H1 (cell line): ENCODE results near the gene CELSR1. TPM values are rescaled to one million over a fixed set of nuclear protein-coding genes. Genes with fewer than 3 reads are reported as not detected.

Experiments used
- CBX5 ChIP-seq: fragments of 300-800, 300-1000 bp; sonication (generic); IDR thresholded peaks from 2 replicates; pipeline ENCODE4 v1.7.1; 2016; ENCODE audit warnings: antibody characterized with exemption, low read length, low read depth
- EP300 ChIP-seq, 2 experiments: IDR thresholded peaks; 1 replicate in 1 of 2; 2 replicates in 1 of 2; pipeline ENCODE4 v1.6.1; 2011 to 2012; ENCODE audit warnings: low read depth in 2 of 2, low read length in 2 of 2, mild to moderate bottlenecking in 2 of 2, borderline replicate concordance in 1 of 2, inconsistent platforms in 1 of 2, moderate library complexity in 1 of 2
- TAF7 ChIP-seq: optimal IDR thresholded peaks from 2 replicates; pipeline ENCODE3; 2011; ENCODE audit warnings: low read depth, mild to moderate bottlenecking, inconsistent platforms, low read length, moderate library complexity, borderline replicate concordance
- polyA plus RNA-seq, 7 experiments: library from polyadenylated mRNA; depleted of rRNA in 3 of 7; stranded (reverse) in 5 of 7; unstranded in 2 of 7; fragments of >200 nt in 5 of 7; fragments of 200-250 nt in 2 of 7; gene quantifications; 1 replicate in 5 of 7; 2 replicates in 1 of 7; 4 replicates in 1 of 7; pipeline versions ENCODE4 v1.2.1 to v1.2.3, GENCODE V29; 2011 to 2013; ENCODE audit warnings: missing spikeins in 2 of 7, mixed read lengths in 2 of 7
- total RNA-seq: library from RNA; stranded (reverse); fragmentation: NEBNext Ultra II Directional; extraction: Animal tissue kit (Norgen Biotek cat#: 25700); gene quantifications from 2 replicates; pipeline ENCODE4 v1.2.1, GENCODE V29; 2021

Gene CELSR1
- total and polyA plus RNA-seq, 2 of the 8 experiments (the other 6 are each of a cell fraction or from before 2014, with no cell fraction given): 9.0 to 12.4 TPM

DNA sequence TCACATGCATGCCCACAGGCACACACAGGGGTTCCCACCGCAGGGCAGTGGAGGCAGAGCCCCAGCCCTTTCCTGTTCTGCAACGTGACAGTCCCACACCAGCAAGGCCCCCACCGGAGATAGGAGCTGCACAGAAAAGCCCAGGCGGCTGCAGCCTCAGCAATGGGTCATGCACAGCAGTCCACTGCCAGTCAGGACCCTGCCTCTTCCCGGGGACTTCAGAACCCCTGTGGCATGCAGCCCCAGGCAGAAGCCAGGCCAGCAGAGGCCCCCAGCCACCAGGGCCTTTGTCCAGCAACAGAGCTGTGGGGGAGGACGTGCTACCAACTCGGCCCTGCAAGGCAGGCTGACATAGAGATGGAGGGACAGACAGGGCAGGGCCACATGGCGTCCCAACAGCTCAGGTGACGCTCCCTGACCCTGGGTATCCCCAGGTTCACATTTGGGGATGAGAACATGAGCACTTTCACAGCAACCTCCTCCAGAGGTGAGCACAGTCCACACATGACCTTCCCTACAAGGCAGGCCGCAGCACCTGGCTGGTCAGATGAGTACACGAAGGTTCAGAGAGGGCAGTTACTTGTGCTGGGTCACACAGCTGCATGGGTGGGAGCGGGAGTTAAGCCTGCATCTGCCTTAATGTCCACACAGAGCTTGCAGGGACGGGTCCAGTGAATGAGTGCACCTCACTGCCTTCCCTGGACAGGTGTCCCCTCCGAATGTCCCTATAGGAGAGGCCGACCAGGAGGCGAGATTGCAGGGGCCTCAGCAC, 87.3 kb downstream of the CELSR1 start (continued):
- TF ChIP-seq EP300 (IDR thresholded peaks at IDR 0.05; ENCODE audit: borderline replicate concordance in 1 of 2, low read depth in 2 of 2, low read length in 2 of 2): no peak
- TF ChIP-seq CBX5: no peak
- no peak for TF ChIP-seq TAF7
